Aorta (tissue), 5 donors: ENCODE measurements around the gene ME1. TPM values are rescaled to one million over a fixed set of nuclear protein-coding genes. Genes with fewer than 3 reads are reported as not detected.
"Not testable (repeated sequence)": the region's sequence is repeated elsewhere in the genome, so short reads cannot be mapped to it uniquely, and the experiment has no call there.

ENCODE experiments used
- ATAC-seq: fragments of 200-7000 bp; cut with Tn5 transposase; one replicate; pipeline ENCODE4 v1.9.1; 2022; ENCODE audit warnings: moderate library complexity; ENCODE audit not compliant: low FRiP score
- DNase-seq, 2 donors: peaks; one replicate each; pipeline ENCODE4 v3.0.0-alpha.2; 2020
- H3K27ac ChIP-seq, 2 donors: one replicate each; pipeline ENCODE4 v1.5.1; 2013; ENCODE audit warnings: low read length in 2 of 2, mild to moderate bottlenecking in 2 of 2, moderate library complexity in 2 of 2, control low read depth in 1 of 2, inconsistent platforms in 1 of 2, low read depth in 1 of 2
- H3K27me3 ChIP-seq, 2 donors: one replicate each; pipeline ENCODE4 v1.6.1; 2013; ENCODE audit warnings: control low read depth in 1 of 2, low read length in 1 of 2, mild to moderate bottlenecking in 1 of 2, moderate library complexity in 1 of 2; ENCODE audit not compliant: insufficient read depth in 2 of 2, control insufficient read depth in 1 of 2
- H3K36me3 ChIP-seq, 2 donors: one replicate each; pipeline ENCODE4 v1.6.1; 2013; ENCODE audit warnings: control low read depth in 1 of 2, low read length in 1 of 2, mild to moderate bottlenecking in 1 of 2; ENCODE audit not compliant: insufficient read depth in 2 of 2, control insufficient read depth in 1 of 2
- H3K4me1 ChIP-seq, 2 donors: one replicate each; pipeline ENCODE4 v1.6.1; 2013; ENCODE audit warnings: low read length in 2 of 2, control low read depth in 1 of 2, mild to moderate bottlenecking in 1 of 2, moderate library complexity in 1 of 2; ENCODE audit not compliant: insufficient read depth in 2 of 2, control insufficient read depth in 1 of 2
- H3K4me3 ChIP-seq, 2 donors: one replicate each; pipeline ENCODE4 v1.5.1; 2013; ENCODE audit warnings: low read length in 2 of 2, control low read depth in 1 of 2, mild to moderate bottlenecking in 1 of 2
- H3K9me3 ChIP-seq: one replicate; pipeline ENCODE4 v1.6.1; 2013; ENCODE audit warnings: mild to moderate bottlenecking, low read length; ENCODE audit not compliant: control insufficient read depth
- WGBS, 2 donors: extraction: QIAGEN DNeasy Blood & Tissue Kit; methylation state at CpG; one replicate each; pipeline ENCODE4 v1.1.7; 2013; 5-methylcytosine and 5-hydroxymethylcytosine counted together
- intact Hi-C, 2 donors: fragments of 100-400 bp; cut with DNase I; formaldehyde crosslinking; loops; one replicate each; pipeline versions ENCODE4 v1.14.2 to v1.15.0; 2022
- polyA plus RNA-seq, 2 donors: library from polyadenylated mRNA; stranded (reverse); fragments of 200-250 nt; gene quantifications; one replicate each; pipeline ENCODE4 v1.2.3, GENCODE V29; 2013
- total RNA-seq, 2 donors: library from RNA; stranded (reverse); fragmentation: NEBNext Ultra II Directional; extraction: Animal tissue kit (Norgen Biotek cat#: 25700); gene quantifications; one replicate each; pipeline ENCODE4 v1.2.1, GENCODE V29; 2021
- donor health status: healthy with polysubstance abuse.
- donor health status: Bipolar disorder and iron deficiency.
- donor health status: DM: no; HTN: no; CAD: no.
- donor health status: DM: no; HTN: no; CAD: no.
- donor health status: DM: yes; HTN: yes; CAD: no.

The ME1 gene
- total and polyA plus RNA-seq, 4 donors = 10.9 to 21.0 (median 16.5) TPM

DNA sequence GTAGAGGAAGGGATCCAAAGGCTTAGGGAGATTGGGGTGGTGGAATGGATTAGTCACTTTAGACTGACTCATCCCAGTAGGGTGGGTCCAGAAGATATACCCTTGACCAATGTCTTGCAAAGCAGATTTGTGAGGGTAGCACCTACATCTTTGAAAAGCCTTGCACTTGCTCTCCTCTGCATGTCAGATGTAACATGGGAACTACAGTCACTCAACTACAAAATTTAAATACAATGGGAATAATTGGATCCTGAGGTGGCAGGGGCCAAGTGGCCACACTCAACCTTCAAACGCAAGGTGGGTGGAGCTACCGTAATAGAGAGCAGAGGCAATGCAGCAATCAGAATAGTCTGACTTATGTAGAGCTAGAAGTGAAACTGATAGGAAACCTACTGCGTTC lies 71.2 kb downstream of the ME1 start:
- Histone ChIP-seq H3K4me3 (no peak overlapping the region), H3K27me3 (no peaks in the 10 kb centered on the region), H3K4me1 (no peaks in the 10 kb centered on the region), H3K9me3 (peaks cover 2% of the 10 kb centered on the region), H3K27ac (no peak overlapping the region), H3K36me3 (no peaks in the 10 kb centered on the region)
- no peak for DNase-seq
- no peak for ATAC-seq
- intact Hi-C loops = no loop called here
- 95 to 99% methylated on average over 3 of the region's 3 CpGs for WGBS, 2 donors

GRCh38 chr6:83354747-83355146 lies 76.1 kb downstream of the ME1 start:
- ATAC-seq = no peak
- 95 to 97% methylated on average over 1 of the region's 1 CpG for WGBS, 2 donors
- intact Hi-C loops = no loop called here

DNA sequence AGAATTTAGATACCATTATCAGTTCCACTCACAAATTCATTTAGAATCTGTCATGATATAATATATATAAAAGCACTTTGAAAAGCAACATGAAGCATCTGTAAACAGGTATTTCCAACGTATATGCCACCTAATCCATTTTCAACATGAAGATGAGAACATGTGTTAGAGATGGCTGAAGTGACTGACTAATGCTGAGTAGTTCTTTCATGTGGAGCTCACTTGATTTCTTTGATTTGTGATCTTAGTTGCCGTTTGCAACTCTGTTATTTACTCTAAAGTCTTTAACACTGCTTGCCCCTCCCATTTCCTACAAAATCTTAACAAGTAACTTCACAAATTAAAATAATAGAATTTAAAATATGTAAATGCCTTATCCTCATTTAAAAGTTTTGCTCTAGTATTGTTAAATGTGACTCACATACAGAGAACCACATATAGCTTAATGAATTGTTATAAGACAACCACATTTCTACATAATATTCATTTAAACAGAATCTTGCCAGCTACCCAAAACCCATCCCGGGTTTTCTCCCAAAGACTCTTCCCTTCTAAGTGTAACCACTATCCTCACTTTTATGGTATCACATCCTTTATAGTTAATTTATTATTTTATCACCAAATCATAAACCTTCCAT lies 78.3 kb downstream of the ME1 start:
- Histone ChIP-seq H3K36me3 (peaks cover 0 to 2% of the 10 kb centered on the region in 2 donors), H3K27me3 (no peaks in the 10 kb centered on the region), H3K27ac (no peak overlapping the region), H3K9me3 (no peaks in the 10 kb centered on the region), H3K4me1 (no peaks in the 10 kb centered on the region), H3K4me3 (no peak overlapping the region)
- WGBS, 2 donors = 83 to 89% methylated on average over 3 of the region's 3 CpGs
- DNase-seq (no peak), ATAC-seq (no peak)
- intact Hi-C loops = no loop called here

More at GRCh38 chr6:83354747-83355146, 76.1 kb downstream of the ME1 start:
- no peaks in the 10 kb centered on the region for H3K9me3 ChIP-seq
- no peak for DNase-seq
- no peak overlapping the region for H3K27ac ChIP-seq
- H3K4me3 ChIP-seq = no peak overlapping the region
- no peaks in the 10 kb centered on the region for H3K27me3 ChIP-seq
- H3K4me1 ChIP-seq = no peaks in the 10 kb centered on the region
- peaks cover 0 to 2% of the 10 kb centered on the region in 2 donors for H3K36me3 ChIP-seq

GRCh38 chr6:83343121-83343520 lies 87.7 kb downstream of the ME1 start:
- H3K27me3 ChIP-seq = no peaks in the 10 kb centered on the region
- ATAC-seq = no peak
- H3K27ac ChIP-seq = no peak overlapping the region
- intact Hi-C loops = no loop called here
- 89 to 92% methylated on average over 3 of the region's 3 CpGs for WGBS, 2 donors
- no peaks in the 10 kb centered on the region for H3K4me1 ChIP-seq
- no peaks in the 10 kb centered on the region for H3K36me3 ChIP-seq
- H3K4me3 ChIP-seq = no peak overlapping the region
- no peaks in the 10 kb centered on the region for H3K9me3 ChIP-seq
- DNase-seq = no peak

DNA sequence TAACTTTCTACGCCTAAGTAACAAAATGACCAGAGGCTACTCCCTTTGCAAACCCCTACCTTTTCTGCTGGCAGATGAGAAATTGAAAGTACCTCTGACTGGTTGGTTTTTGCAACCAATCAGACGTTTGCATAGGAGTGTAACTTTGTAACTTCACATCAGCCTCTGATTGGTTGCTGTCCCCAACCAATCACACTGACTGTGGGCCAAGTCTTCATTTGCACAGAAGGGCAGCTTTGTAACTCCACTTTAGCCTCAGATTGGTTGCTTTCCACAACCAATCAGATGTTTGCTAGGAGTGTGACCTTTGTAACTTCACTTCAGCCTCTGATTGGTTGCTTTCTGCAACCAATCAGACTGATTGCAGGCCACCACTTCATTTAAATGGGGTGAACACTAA lies 89.1 kb downstream of the ME1 start:
- no peak for DNase-seq
- Histone ChIP-seq H3K27ac (no peak overlapping the region), H3K27me3 (no peaks in the 10 kb centered on the region), H3K36me3 (no peaks in the 10 kb centered on the region), H3K9me3 (no peaks in the 10 kb centered on the region), H3K4me1 (no peaks in the 10 kb centered on the region), H3K4me3 (no peak overlapping the region)
- no peak for ATAC-seq
- intact Hi-C loops = no loop called here
- 86 to 90% methylated on average over 2 of the region's 2 CpGs for WGBS, 2 donors

- H3K4me1 ChIP-seq, DNase-seq, H3K27me3 ChIP-seq, ATAC-seq, H3K4me3 ChIP-seq, H3K9me3 ChIP-seq, intact Hi-C loops, H3K36me3 ChIP-seq, H3K27ac ChIP-seq: not testable (repeated sequence)
- WGBS, 2 donors = 91 to 96% methylated on average over 14 to 18 of the region's 24 CpGs
Measured at GRCh38 chr6:83333916-83334315, 96.9 kb downstream of the ME1 start.

DNA sequence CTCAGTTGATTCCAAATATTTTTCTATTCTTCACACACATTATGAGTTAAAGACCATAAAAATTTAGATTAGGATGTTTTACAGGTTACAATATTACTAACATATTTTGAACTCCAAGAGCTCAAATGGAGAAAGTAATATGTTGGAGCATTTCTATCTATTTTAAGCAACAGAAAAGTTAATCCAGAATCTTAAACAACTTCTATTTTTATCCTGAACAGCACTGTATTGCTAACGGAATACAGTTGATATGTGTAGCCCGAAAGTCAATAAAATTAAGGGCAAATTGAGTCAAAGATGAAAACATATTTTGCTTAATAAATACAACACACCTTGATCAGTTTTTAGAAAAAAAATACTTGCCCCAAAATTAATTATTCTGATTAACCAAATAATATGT lies 97.4 kb downstream of the ME1 start:
- 5 to 11% methylated on average over 2 of the region's 2 CpGs for WGBS, 2 donors
- DNase-seq (no peak), ATAC-seq (no peak)
- intact Hi-C loops = no loop called here
- no peak overlapping the region for H3K27ac ChIP-seq
- H3K4me3 ChIP-seq = no peak overlapping the region
- H3K36me3 ChIP-seq = no peaks in the 10 kb centered on the region
- peaks cover 0 to 2% of the 10 kb centered on the region in 2 donors for H3K4me1 ChIP-seq
- H3K27me3 ChIP-seq = no peaks in the 10 kb centered on the region
- no peaks in the 10 kb centered on the region for H3K9me3 ChIP-seq

DNA sequence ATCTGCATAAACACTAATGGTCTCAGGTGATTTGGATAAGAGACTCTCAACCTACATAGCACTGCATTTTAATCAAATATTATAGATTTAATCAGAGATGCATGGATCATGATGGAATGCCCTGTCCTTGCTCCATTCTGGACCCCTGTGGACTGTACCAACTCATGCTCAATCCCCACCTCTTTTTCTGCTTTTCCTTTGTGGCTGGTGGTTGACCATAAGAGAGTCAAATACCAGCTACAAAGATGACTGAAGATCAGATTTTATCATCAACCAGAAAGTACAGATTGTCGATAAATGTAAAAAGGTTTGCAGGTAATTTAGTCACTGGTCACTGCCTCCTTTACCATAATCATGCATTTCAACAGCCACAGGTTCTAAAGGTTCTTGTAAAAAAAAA lies 116.2 kb downstream of the ME1 start:
- intact Hi-C loops = no loop called here
- no peak overlapping the region for H3K27ac ChIP-seq
- no peak overlapping the region for H3K4me3 ChIP-seq
- ATAC-seq = no peak
- H3K9me3 ChIP-seq = no peaks in the 10 kb centered on the region
- no peaks in the 10 kb centered on the region for H3K27me3 ChIP-seq
- DNase-seq = no peak
- no peaks in the 10 kb centered on the region for H3K36me3 ChIP-seq
- peaks cover under 1 to 2% of the 10 kb centered on the region in 2 donors for H3K4me1 ChIP-seq
- 96 to 100% methylated on average over 1 of the region's 1 CpG for WGBS, 2 donors

DNA sequence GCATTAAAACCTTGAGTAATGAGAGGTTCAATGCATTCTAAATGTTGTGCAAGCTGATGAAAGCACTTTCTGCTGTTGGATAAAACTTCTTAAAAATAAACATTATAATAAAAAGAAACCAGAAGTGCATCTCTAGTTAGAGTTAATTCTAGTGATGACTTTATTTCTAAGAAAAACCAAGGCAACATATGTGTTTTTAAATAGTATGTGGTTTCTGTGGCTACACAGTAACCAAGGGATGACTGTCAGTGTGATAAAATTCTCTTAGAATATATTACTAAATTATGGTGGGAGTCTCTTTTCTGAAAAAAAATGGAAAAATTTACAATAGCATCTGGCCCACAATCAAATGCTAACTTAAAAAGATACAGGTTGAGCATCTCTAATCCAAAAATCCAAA lies 117.0 kb downstream of the ME1 start:
- H3K27ac ChIP-seq = no peak overlapping the region
- intact Hi-C loops = no loop called here
- H3K36me3 ChIP-seq = no peaks in the 10 kb centered on the region
- DNase-seq (no peak), ATAC-seq (no peak)
- H3K27me3 ChIP-seq = no peaks in the 10 kb centered on the region
- peaks cover 0 to 2% of the 10 kb centered on the region in 2 donors for H3K4me1 ChIP-seq
- no peaks in the 10 kb centered on the region for H3K9me3 ChIP-seq
- no peak overlapping the region for H3K4me3 ChIP-seq
